H9 (cell line): Measurements from ENCODE around the gene TMEM272. TPM values are rescaled to one million over a fixed set of nuclear protein-coding genes. Genes with fewer than 3 reads are reported as not detected.

Experiments used
- DNase-seq: peaks from one replicate; pipeline ENCODE4 v3.0.0-alpha.2; 2017
- H2AFZ ChIP-seq: one replicate; pipeline ENCODE4 v1.6.1; 2013; ENCODE audit warnings: mild to moderate bottlenecking, low read length, control low read depth, moderate library complexity
- H2AK5ac ChIP-seq: 2 replicates; pipeline ENCODE4 v1.6.1; 2013; ENCODE audit warnings: low read length, control low read depth, mixed read lengths; ENCODE audit not compliant: insufficient read length
- H2BK120ac ChIP-seq: one replicate; pipeline ENCODE4 v1.6.1; 2013; ENCODE audit warnings: low read depth, mild to moderate bottlenecking, low read length, control low read depth, inconsistent platforms; ENCODE audit not compliant: poor library complexity, severe bottlenecking
- H2BK12ac ChIP-seq: 2 replicates; pipeline ENCODE4 v1.6.1; 2013; ENCODE audit warnings: low read length, control low read depth, mixed read lengths, low read depth; ENCODE audit not compliant: insufficient read length
- H2BK15ac ChIP-seq: 2 replicates; pipeline ENCODE4 v1.6.1; 2013; ENCODE audit warnings: low read depth, low read length, control low read depth
- H2BK20ac ChIP-seq: one replicate; pipeline ENCODE4 v1.6.1; 2013; ENCODE audit warnings: low read depth, mild to moderate bottlenecking, low read length, control low read depth, inconsistent platforms; ENCODE audit not compliant: poor library complexity, severe bottlenecking
- H2BK5ac ChIP-seq: 2 replicates; pipeline ENCODE4 v1.6.1; 2013; ENCODE audit warnings: low read length, control low read depth, mixed read lengths; ENCODE audit not compliant: insufficient read length
- H3K14ac ChIP-seq: 2 replicates; pipeline ENCODE4 v1.6.1; 2013; ENCODE audit warnings: low read length, control low read depth; ENCODE audit not compliant: insufficient read depth
- H3K18ac ChIP-seq: 2 replicates; pipeline ENCODE4 v1.6.1; 2013; ENCODE audit warnings: low read depth, mild to moderate bottlenecking, mixed read lengths, low read length, control low read depth; ENCODE audit not compliant: insufficient read length
- H3K23ac ChIP-seq: 2 replicates; pipeline ENCODE4 v1.6.1; 2013; ENCODE audit warnings: low read length, control low read depth, mixed read lengths, low read depth; ENCODE audit not compliant: insufficient read length
- H3K23me2 ChIP-seq: 2 replicates; pipeline ENCODE4 v1.6.1; 2013; ENCODE audit warnings: low read depth, mild to moderate bottlenecking, mixed read lengths, low read length, control low read depth; ENCODE audit not compliant: insufficient read length, poor library complexity, severe bottlenecking
- H3K27ac ChIP-seq: 2 replicates; pipeline ENCODE4 v1.5.1; 2013; ENCODE audit warnings: low read length, control low read depth, mixed read lengths, low read depth; ENCODE audit not compliant: insufficient read length
- H3K27me3 ChIP-seq: 2 replicates; pipeline ENCODE4 v1.6.1; 2013; ENCODE audit warnings: low read length, control low read depth, inconsistent platforms; ENCODE audit not compliant: insufficient read depth
- H3K4ac ChIP-seq: 2 replicates; pipeline ENCODE4 v1.6.1; 2013; ENCODE audit warnings: low read depth, mild to moderate bottlenecking, control low read depth, inconsistent platforms, low read length, moderate library complexity
- H3K4me1 ChIP-seq: 2 replicates; pipeline ENCODE4 v1.6.1; 2013; ENCODE audit warnings: low read length, control low read depth, inconsistent platforms; ENCODE audit not compliant: insufficient read depth
- H3K4me2 ChIP-seq: 2 replicates; pipeline ENCODE4 v1.6.1; 2013; ENCODE audit warnings: low read length, control low read depth, mixed read lengths; ENCODE audit not compliant: insufficient read length, insufficient read depth
- H3K56ac ChIP-seq: 2 replicates; pipeline ENCODE4 v1.6.1; 2013; ENCODE audit warnings: low read depth, mild to moderate bottlenecking, mixed read lengths, low read length, control low read depth; ENCODE audit not compliant: insufficient read length
- H3K79me1 ChIP-seq: 2 replicates; pipeline ENCODE4 v1.6.1; 2013; ENCODE audit warnings: low read depth, mild to moderate bottlenecking, moderate library complexity, low read length, control low read depth, inconsistent platforms; ENCODE audit not compliant: insufficient read depth, poor library complexity, severe bottlenecking
- H3K79me2 ChIP-seq: 2 replicates; pipeline ENCODE4 v1.6.1; 2013; ENCODE audit warnings: low read length, control low read depth, inconsistent platforms; ENCODE audit not compliant: insufficient read depth
- H3K9ac ChIP-seq: 2 replicates; pipeline ENCODE4 v1.6.1; 2013; ENCODE audit warnings: low read length, control low read depth, mixed read lengths; ENCODE audit not compliant: insufficient read length; ENCODE audit errors: extremely low read depth
- H3K9me3 ChIP-seq: one replicate; pipeline ENCODE4 v1.6.1; 2013; ENCODE audit warnings: low read depth, low read length, inconsistent platforms; ENCODE audit not compliant: control insufficient read depth
- H3T11ph ChIP-seq: one replicate; pipeline ENCODE4 v1.6.1; 2013; ENCODE audit warnings: mild to moderate bottlenecking, low read length, control low read depth, inconsistent platforms
- H4K20me1 ChIP-seq: one replicate; pipeline ENCODE4 v1.6.1; 2013; ENCODE audit not compliant: control insufficient read depth, insufficient read length, insufficient read depth
- H4K5ac ChIP-seq: 2 replicates; pipeline ENCODE4 v1.6.1; 2013; ENCODE audit warnings: low read depth, mild to moderate bottlenecking, mixed read lengths, low read length, control low read depth; ENCODE audit not compliant: insufficient read length
- H4K8ac ChIP-seq: replicated peaks from 2 replicates; pipeline ENCODE4 v1.6.1; 2013; ENCODE audit warnings: low read length, control low read depth, mixed read lengths, low read depth; ENCODE audit not compliant: insufficient read length
- H4K91ac ChIP-seq: 2 replicates; pipeline ENCODE4 v1.6.1; 2013; ENCODE audit warnings: low read depth, mild to moderate bottlenecking, moderate library complexity, mixed read lengths, low read length, control low read depth; ENCODE audit not compliant: insufficient read length
- H3K27ac Mint-ChIP-seq, 3 experiments: 2 replicates in 2 of 3; 3 replicates in 1 of 3; pipeline ENCODE4 v1.8.0; 2020 to 2021; ENCODE audit warnings: mixed read lengths in 3 of 3, mild to moderate bottlenecking in 1 of 3, moderate library complexity in 1 of 3
- H3K27me3 Mint-ChIP-seq: 2 replicates; pipeline ENCODE4 v1.8.0; 2021; ENCODE audit warnings: low read depth, mild to moderate bottlenecking, moderate library complexity, mixed read lengths
- H3K36me3 Mint-ChIP-seq, 3 experiments: 2 replicates in 2 of 3; 3 replicates in 1 of 3; pipeline ENCODE4 v1.8.0; 2020 to 2021; ENCODE audit warnings: low read depth in 3 of 3, mixed read lengths in 3 of 3; ENCODE audit not compliant: insufficient read depth in 1 of 3
- H3K4me1 Mint-ChIP-seq, 2 experiments: 2 replicates each; pipeline ENCODE4 v1.8.0; 2020; ENCODE audit warnings: mixed read lengths in 2 of 2
- H3K4me3 Mint-ChIP-seq, 2 experiments: 2 replicates in 1 of 2; 3 replicates in 1 of 2; pipeline ENCODE4 v1.8.0; 2020 to 2021; ENCODE audit warnings: mild to moderate bottlenecking in 2 of 2, mixed read lengths in 2 of 2, moderate library complexity in 1 of 2
- H3K9me3 Mint-ChIP-seq, 2 experiments: 2 replicates in 1 of 2; 3 replicates in 1 of 2; pipeline ENCODE4 v1.8.0; 2020; ENCODE audit warnings: mild to moderate bottlenecking in 2 of 2, mixed read lengths in 2 of 2, moderate library complexity in 1 of 2
- WGBS: extraction: QIAGEN DNeasy Blood & Tissue Kit; methylation state at CpG from one replicate; pipeline ENCODE4 v1.1.7; 2013; ENCODE audit warnings: missing lambda C conversion rate, low lambda C conversion rate, mixed read lengths; ENCODE audit not compliant: insufficient read length; ENCODE audit errors: extremely low coverage; 5-methylcytosine and 5-hydroxymethylcytosine counted together
- total RNA-seq: library from RNA; stranded (reverse); gene quantifications from 2 replicates; pipeline ENCODE4 v1.2.1, GENCODE V29; 2021
- TF ChIP-seq, protein P1 (sequence below): fragments of 200-600 bp; sonication (generic); conservative IDR thresholded peaks from 3 replicates; pipeline ENCODE4 v1.8.0; 2021; ENCODE audit warnings: antibody characterized with exemption, mild to moderate bottlenecking

TMEM272 gene
- total RNA-seq, 1 experiment from 2014 or later = not detected

DNA sequence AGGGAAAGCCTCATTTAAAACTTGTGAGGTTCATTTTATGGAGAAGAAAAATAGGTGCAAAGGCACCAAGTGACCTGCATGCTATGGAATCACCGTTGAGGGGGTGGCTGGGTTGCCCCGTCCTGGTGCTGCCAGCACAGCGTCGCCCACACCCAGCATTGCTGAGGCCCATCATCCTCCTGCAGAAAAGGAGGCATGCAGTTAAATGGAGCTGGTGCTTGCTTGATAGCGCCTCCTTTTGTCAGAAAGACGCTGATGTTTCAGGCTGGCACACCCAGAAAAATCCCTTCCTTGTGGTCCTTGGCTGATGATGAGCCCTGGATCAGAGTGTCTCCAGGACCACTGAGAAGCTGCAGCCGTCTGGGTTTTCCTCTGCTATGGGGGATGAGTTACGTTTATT, 77.9 kb downstream of the TMEM272 start:
- H3K27me3 Mint-ChIP-seq = no peaks in the 10 kb centered on the region; the same call in 1 of the 2 replicates
- Histone ChIP-seq H3K23me2 (no peaks in the 10 kb centered on the region), H3K9me3 (no peaks in the 10 kb centered on the region), H2AFZ (no peak overlapping the region), H3K18ac (no peak overlapping the region), H3K79me2 (no peaks in the 10 kb centered on the region), H3K79me1 (no peaks in the 10 kb centered on the region), H3K9ac (no peak overlapping the region), H2BK15ac (no peak overlapping the region), H3K4ac (no peak overlapping the region), H4K91ac (no peak overlapping the region), H3T11ph (no peak overlapping the region), H3K27me3 (no peaks in the 10 kb centered on the region), H2BK20ac (no peak overlapping the region), H2BK5ac (no peak overlapping the region), H3K14ac (no peak overlapping the region), H3K4me2 (no peak overlapping the region), H3K27ac (no peak overlapping the region), H3K4me1 (0 out of 2 replicates have a peak, but pooled peaks cover 3% of the 10 kb centered on the region), H4K5ac (no peak overlapping the region), H2BK120ac (no peak overlapping the region), H4K20me1 (no peaks in the 10 kb centered on the region), H2BK12ac (no peak overlapping the region), H3K23ac (no peak overlapping the region), H3K56ac (no peak overlapping the region), H4K8ac (no peak overlapping the region), H2AK5ac (no peak overlapping the region)
- H3K27ac Mint-ChIP-seq = no peak overlapping the region; a peak in 1 of 7 replicates
- peaks cover 27 to 30% of the 10 kb centered on the region in 2 experiments for H3K4me1 Mint-ChIP-seq
- TF ChIP-seq, protein P1, sequence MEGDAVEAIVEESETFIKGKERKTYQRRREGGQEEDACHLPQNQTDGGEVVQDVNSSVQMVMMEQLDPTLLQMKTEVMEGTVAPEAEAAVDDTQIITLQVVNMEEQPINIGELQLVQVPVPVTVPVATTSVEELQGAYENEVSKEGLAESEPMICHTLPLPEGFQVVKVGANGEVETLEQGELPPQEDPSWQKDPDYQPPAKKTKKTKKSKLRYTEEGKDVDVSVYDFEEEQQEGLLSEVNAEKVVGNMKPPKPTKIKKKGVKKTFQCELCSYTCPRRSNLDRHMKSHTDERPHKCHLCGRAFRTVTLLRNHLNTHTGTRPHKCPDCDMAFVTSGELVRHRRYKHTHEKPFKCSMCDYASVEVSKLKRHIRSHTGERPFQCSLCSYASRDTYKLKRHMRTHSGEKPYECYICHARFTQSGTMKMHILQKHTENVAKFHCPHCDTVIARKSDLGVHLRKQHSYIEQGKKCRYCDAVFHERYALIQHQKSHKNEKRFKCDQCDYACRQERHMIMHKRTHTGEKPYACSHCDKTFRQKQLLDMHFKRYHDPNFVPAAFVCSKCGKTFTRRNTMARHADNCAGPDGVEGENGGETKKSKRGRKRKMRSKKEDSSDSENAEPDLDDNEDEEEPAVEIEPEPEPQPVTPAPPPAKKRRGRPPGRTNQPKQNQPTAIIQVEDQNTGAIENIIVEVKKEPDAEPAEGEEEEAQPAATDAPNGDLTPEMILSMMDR = peak; percentile 63
- no peaks in the 10 kb centered on the region for H3K9me3 Mint-ChIP-seq
- no peak overlapping the region for H3K4me3 Mint-ChIP-seq
- peaks cover 4 to 24% (median 21%) of the 10 kb centered on the region in 3 experiments; a peak in 6 of 7 replicates for H3K36me3 Mint-ChIP-seq
- no CpG with 5 or more reads among the region's 8 CpGs for whole genome bisulfite sequencing
- DNase-seq = peak; percentile 65
